ENCODE results near the gene GJE1.
"Not testable (repeated sequence)": the region's sequence is repeated elsewhere in the genome, so short reads cannot be mapped to it uniquely, and the experiment has no call there.

GJE1 gene
- 0 to 0.73 (median 0) reads per million in 4 experiments for total RNA-seq

- DNase-seq = no peak
Observed at GRCh38 chr6:142132625-142133024, at the start of gene GJE1. Gene GJE1, plus strand, starts transcription at chr6:142132925. Its CDS starts 234 bp downstream, at chr6:142133159.

- no peak for DNase-seq
Observed at GRCh38 chr6:142087950-142088857, 44.5 kb upstream of the GJE1 start.

GRCh38 chr6:142088858-142089216 lies 43.9 kb upstream of the GJE1 start:
- no peak for DNase-seq

- not testable (repeated sequence) for DNase-seq
Observed at GRCh38 chr6:142104820-142105219, 27.9 kb upstream of the GJE1 start.

GRCh38 chr6:142110820-142111219 lies 21.9 kb upstream of the GJE1 start:
- DNase-seq = not testable (repeated sequence)

- peak; percentile 46 for DNase-seq
Observed at GRCh38 chr6:142112451-142113061, 20.2 kb upstream of the GJE1 start.

GRCh38 chr6:142117366-142117765 lies 15.4 kb upstream of the GJE1 start:
- DNase-seq = no peak

- DNase-seq = no peak
Observed at GRCh38 chr6:142118328-142118727, 14.4 kb upstream of the GJE1 start.

- DNase-seq = no peak
Observed at GRCh38 chr6:142118925-142119324, 13.8 kb upstream of the GJE1 start.

GRCh38 chr6:142121342-142121741 lies 11.4 kb upstream of the GJE1 start:
- DNase-seq = no peak

GRCh38 chr6:142130814-142131213 lies 1.9 kb upstream of the GJE1 start:
- DNase-seq = no peak

GRCh38 chr6:142138876-142139275 lies 6.2 kb downstream of the GJE1 start:
- no peak for DNase-seq

- not testable (repeated sequence) for DNase-seq
Observed at GRCh38 chr6:142141531-142141930, 8.8 kb downstream of the GJE1 start.

GRCh38 chr6:142146828-142147662 lies 14.3 kb downstream of the GJE1 start, which contains the start of the genes NMBR and VTA1:
Gene NMBR, minus strand, starts transcription at chr6:142147122. Its CDS starts 58,464 bp downstream, at chr6:142088658.
Gene VTA1, plus strand, starts transcription at chr6:142147263. Its CDS starts 25 bp downstream, at chr6:142147288.
- peak; percentile 94 for DNase-seq

GRCh38 chr6:142152746-142153145 lies 20.0 kb downstream of the GJE1 start:
- DNase-seq = no peak

GRCh38 chr6:142153196-142153595 lies 20.5 kb downstream of the GJE1 start:
- DNase-seq = no peak

- DNase-seq = no peak
Observed at GRCh38 chr6:142154336-142154735, 21.6 kb downstream of the GJE1 start.

GRCh38 chr6:142155091-142155490 lies 22.4 kb downstream of the GJE1 start:
- DNase-seq = no peak

GRCh38 chr6:142155895-142156757 lies 23.4 kb downstream of the GJE1 start:
- DNase-seq = no peak

- not testable (repeated sequence) for DNase-seq
Observed at GRCh38 chr6:142156758-142157068, 24.0 kb downstream of the GJE1 start.

GRCh38 chr6:142162780-142163179 lies 30.1 kb downstream of the GJE1 start:
- DNase-seq = no peak

GRCh38 chr6:142165227-142165626 lies 32.5 kb downstream of the GJE1 start:
- DNase-seq = no peak
